Thymus (tissue), 11 donors: ENCODE results near the gene SELL. TPM values are rescaled to one million over a fixed set of nuclear protein-coding genes. Genes with fewer than 3 reads are reported as not detected.

Experiments used
- DNase-seq, 9 donors: peaks; one replicate each; pipeline ENCODE4 v3.0.0-alpha.2; 2013; ENCODE audit warnings: low spot score in 9 of 9, low read depth in 6 of 9, missing footprints in 1 of 9
- H3K27ac ChIP-seq, 2 donors: one replicate each; pipeline ENCODE4 v1.5.1; 2013; ENCODE audit warnings: control low read depth in 1 of 2, low read depth in 1 of 2, low read length in 1 of 2, mild to moderate bottlenecking in 1 of 2, moderate library complexity in 1 of 2
- H3K27me3 ChIP-seq, 2 donors: one replicate each; pipeline ENCODE4 v1.5.1; 2013; ENCODE audit warnings: low read length in 1 of 2; ENCODE audit not compliant: control insufficient read depth in 2 of 2, insufficient read depth in 1 of 2
- H3K36me3 ChIP-seq, 2 donors: one replicate each; pipeline ENCODE4 v1.5.1; 2013; ENCODE audit warnings: low read length in 1 of 2, mild to moderate bottlenecking in 1 of 2, moderate library complexity in 1 of 2; ENCODE audit not compliant: control insufficient read depth in 2 of 2, insufficient read depth in 2 of 2
- H3K4me1 ChIP-seq, 2 donors: one replicate each; pipeline ENCODE4 v1.5.1; 2013; ENCODE audit warnings: low read length in 2 of 2; ENCODE audit not compliant: control insufficient read depth in 2 of 2, insufficient read depth in 2 of 2
- H3K4me3 ChIP-seq, 2 donors: one replicate each; pipeline ENCODE4 v1.5.1; 2013; ENCODE audit warnings: low read length in 2 of 2, control low read depth in 1 of 2, mild to moderate bottlenecking in 1 of 2
- H3K9me3 ChIP-seq, 2 donors: one replicate each; pipeline ENCODE4 v1.5.1; 2013; ENCODE audit warnings: low read length in 1 of 2, mild to moderate bottlenecking in 1 of 2; ENCODE audit not compliant: control insufficient read depth in 2 of 2, insufficient read depth in 1 of 2
- WGBS: extraction: QIAGEN DNeasy Blood & Tissue Kit; methylation state at CpG from one replicate; pipeline ENCODE4 v1.1.7; 2013; 5-methylcytosine and 5-hydroxymethylcytosine counted together
- polyA plus RNA-seq: library from polyadenylated mRNA; stranded (reverse); fragments of 200-250 nt; gene quantifications from one replicate; pipeline ENCODE4 v1.2.3, GENCODE V29; 2013
- total RNA-seq: library from RNA; stranded (reverse); fragments of 120-200 nt; gene quantifications from one replicate; pipeline ENCODE4 v1.2.4, GENCODE V29; 2013
- donor health status: healthy.

SELL gene
- total and polyA plus RNA-seq, 2 donors: 73.0 to 136 TPM

GRCh38 chr1:169644297-169644696 is 67.1 kb downstream of the SELL start:
- 94% methylated on average over 3 of the region's 3 CpGs for WGBS
- no peaks in the 10 kb centered on the region for H3K27me3 ChIP-seq
- no peaks in the 10 kb centered on the region for H3K9me3 ChIP-seq
- H3K36me3 ChIP-seq: no peaks in the 10 kb centered on the region
- DNase-seq: no peak
- no peak overlapping the region for H3K27ac ChIP-seq
- H3K4me1 ChIP-seq: peaks cover 5 to 10% of the 10 kb centered on the region in 2 donors
- H3K4me3 ChIP-seq: no peak overlapping the region

Other genes with a start within 250 kb of the SELL start
- gene SLC19A2, start 225.7 kb downstream of the SELL start, total RNA-seq: 4.6 TPM
- 22.7 TPM for gene SLC19A2, start 225.7 kb downstream of the SELL start, polyA plus RNA-seq
- 0.85 TPM for gene F5, start 125.1 kb downstream of the SELL start, total RNA-seq
- gene F5, start 125.1 kb downstream of the SELL start, polyA plus RNA-seq: 4.1 TPM
- 1.0 TPM for gene SELP, start 81.5 kb downstream of the SELL start, total RNA-seq
- 3.7 TPM for gene SELP, start 81.5 kb downstream of the SELL start, polyA plus RNA-seq
- gene SELE, start 22.5 kb upstream of the SELL start, total RNA-seq: 2.8 TPM
- gene SELE, start 22.5 kb upstream of the SELL start, polyA plus RNA-seq: 1.5 TPM
- 16.7 TPM for gene METTL18, start 83.3 kb upstream of the SELL start, total RNA-seq
- gene METTL18, start 83.3 kb upstream of the SELL start, polyA plus RNA-seq: 24.6 TPM
- 13.5 TPM for gene SCYL3, start 182.3 kb upstream of the SELL start, total RNA-seq
- gene SCYL3, start 182.3 kb upstream of the SELL start, polyA plus RNA-seq: 10.0 TPM